ENCODE measurements around the gene OVOL3.

The OVOL3 gene

DNA sequence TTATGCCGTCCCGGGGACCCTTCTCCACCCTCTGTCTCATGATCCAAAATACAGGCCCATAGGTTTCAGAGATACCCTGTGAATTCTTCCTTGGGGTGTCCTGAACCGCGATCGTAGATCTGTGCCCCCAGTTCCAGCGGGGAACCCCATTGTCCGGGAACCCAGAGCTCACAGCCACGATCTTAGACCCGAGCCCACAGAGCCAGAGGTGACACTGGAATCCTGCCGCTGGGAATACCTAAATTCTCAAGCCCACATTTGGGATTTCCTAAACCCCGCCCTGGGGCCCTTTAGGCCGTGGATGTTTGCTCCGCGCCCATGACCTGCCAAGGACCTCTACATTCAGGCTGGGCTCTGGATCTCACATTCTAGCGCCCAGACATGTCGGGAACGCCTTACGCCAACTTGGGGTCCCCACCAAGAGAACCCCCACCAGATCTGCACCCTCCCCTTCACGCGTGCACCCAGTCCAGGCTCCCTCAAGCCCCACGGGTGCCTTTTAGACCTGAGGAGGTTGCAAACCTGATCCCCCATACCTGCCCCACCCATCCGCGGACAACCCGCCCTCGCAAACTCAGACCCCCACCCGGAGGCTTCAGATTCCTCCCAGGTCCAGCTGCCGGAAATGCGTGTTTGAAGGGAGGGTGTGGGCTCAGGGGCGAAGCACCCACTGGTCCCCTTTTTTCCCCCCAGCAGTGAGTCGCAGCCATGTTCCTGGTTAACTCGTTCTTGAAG is 29.5 kb downstream of the OVOL3 start:
- TF ChIP-seq, protein P1, sequence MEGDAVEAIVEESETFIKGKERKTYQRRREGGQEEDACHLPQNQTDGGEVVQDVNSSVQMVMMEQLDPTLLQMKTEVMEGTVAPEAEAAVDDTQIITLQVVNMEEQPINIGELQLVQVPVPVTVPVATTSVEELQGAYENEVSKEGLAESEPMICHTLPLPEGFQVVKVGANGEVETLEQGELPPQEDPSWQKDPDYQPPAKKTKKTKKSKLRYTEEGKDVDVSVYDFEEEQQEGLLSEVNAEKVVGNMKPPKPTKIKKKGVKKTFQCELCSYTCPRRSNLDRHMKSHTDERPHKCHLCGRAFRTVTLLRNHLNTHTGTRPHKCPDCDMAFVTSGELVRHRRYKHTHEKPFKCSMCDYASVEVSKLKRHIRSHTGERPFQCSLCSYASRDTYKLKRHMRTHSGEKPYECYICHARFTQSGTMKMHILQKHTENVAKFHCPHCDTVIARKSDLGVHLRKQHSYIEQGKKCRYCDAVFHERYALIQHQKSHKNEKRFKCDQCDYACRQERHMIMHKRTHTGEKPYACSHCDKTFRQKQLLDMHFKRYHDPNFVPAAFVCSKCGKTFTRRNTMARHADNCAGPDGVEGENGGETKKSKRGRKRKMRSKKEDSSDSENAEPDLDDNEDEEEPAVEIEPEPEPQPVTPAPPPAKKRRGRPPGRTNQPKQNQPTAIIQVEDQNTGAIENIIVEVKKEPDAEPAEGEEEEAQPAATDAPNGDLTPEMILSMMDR (IDR thresholded peaks at IDR 0.05) = no peak

GRCh38 chr19:36141039-36141927 is 30.3 kb downstream of the OVOL3 start:
- TF ChIP-seq, protein P1 (IDR thresholded peaks at IDR 0.05) = no peak

GRCh38 chr19:36142046-36142445 is 31.1 kb downstream of the OVOL3 start:
- TF ChIP-seq, protein P1 (IDR thresholded peaks at IDR 0.05) = no peak

- TF ChIP-seq, protein P1 (IDR thresholded peaks at IDR 0.05) = no peak
These were observed 31.6 kb downstream of the OVOL3 start for GRCh38 chr19:36142496-36142895.

DNA sequence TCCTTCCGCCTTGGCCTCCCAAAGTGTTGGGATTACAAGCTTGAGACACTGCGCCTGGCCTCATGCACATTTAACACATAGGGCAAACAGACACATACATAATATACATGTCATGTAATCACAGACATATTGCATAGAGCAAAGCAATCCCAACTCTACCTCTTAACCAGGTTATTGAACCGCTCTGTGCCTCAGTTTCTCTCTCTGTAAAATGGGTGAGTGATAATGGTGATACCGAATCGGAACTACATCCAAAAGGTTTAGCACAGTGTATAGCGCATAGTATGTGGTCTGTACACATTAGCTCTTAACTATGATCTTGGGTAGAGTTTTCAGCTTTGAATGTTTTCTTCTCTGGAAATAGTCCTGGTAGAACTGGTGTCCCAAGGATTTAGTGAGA is 33.7 kb downstream of the OVOL3 start:
- TF ChIP-seq, protein P1 (IDR thresholded peaks at IDR 0.05) = no peak

GRCh38 chr19:36149673-36150406 is 38.9 kb downstream of the OVOL3 start:
- TF ChIP-seq, protein P1 (IDR thresholded peaks at IDR 0.05) = no peak

DNA sequence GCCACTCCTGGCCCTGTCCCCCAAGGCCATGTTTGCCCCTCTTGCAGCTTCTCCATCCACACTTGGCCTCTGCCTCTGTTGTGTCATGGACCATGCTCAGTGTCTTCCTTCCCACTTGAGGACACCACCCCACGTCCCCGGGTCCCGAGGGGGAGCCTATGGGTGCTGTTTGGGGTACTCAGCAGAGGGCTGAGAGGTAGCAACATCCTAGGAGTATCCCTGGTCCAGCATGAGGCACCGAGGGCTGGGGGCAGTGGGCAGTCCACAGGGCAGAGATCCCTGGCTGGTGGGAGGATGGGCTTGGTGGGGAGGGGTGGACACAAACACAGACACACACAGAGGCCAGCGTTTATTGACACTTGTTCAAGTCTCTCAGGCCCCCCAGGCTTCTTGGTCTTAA is 39.6 kb downstream of the OVOL3 start:
- TF ChIP-seq, protein P1 (IDR thresholded peaks at IDR 0.05) = no peak
